Liver (tissue), 9 donors: ENCODE results near the gene HACD2. TPM values are rescaled to one million over a fixed set of nuclear protein-coding genes. Genes with fewer than 3 reads are reported as not detected.
"Not testable (repeated sequence)": the region's sequence is repeated elsewhere in the genome, so short reads cannot be mapped to it uniquely, and the experiment has no call there.

Experiments used
- DNase-seq: peaks from one replicate; pipeline ENCODE4 v3.0.0-alpha.2; 2017; ENCODE audit warnings: low spot score
- H3K27ac ChIP-seq, 2 donors: one replicate each; pipeline ENCODE4 v1.7.0; 2013; ENCODE audit warnings: inconsistent platforms in 2 of 2, low read length in 2 of 2, control low read depth in 1 of 2, low read depth in 1 of 2, mild to moderate bottlenecking in 1 of 2
- H3K27me3 ChIP-seq, 4 donors: one replicate each; pipeline versions ENCODE4 v1.6.1 to v1.7.0; 2013; ENCODE audit warnings: low read length in 3 of 4, inconsistent platforms in 1 of 4, mild to moderate bottlenecking in 1 of 4, moderate library complexity in 1 of 4; ENCODE audit not compliant: control insufficient read depth in 4 of 4, insufficient read depth in 4 of 4
- H3K36me3 ChIP-seq, 4 donors: one replicate each; pipeline versions ENCODE4 v1.6.1 to v1.7.0; 2013; ENCODE audit warnings: low read length in 3 of 4, mild to moderate bottlenecking in 3 of 4, low read depth in 1 of 4, moderate library complexity in 1 of 4; ENCODE audit not compliant: control insufficient read depth in 4 of 4, insufficient read depth in 3 of 4
- H3K4me1 ChIP-seq, 4 donors: one replicate each; pipeline versions ENCODE4 v1.6.1 to v1.7.0; 2013; ENCODE audit warnings: low read length in 3 of 4, mild to moderate bottlenecking in 3 of 4, moderate library complexity in 1 of 4; ENCODE audit not compliant: control insufficient read depth in 4 of 4, insufficient read depth in 4 of 4
- H3K4me3 ChIP-seq, 3 donors: one replicate each; pipeline versions ENCODE4 v1.6.1 to v1.7.0; 2013; ENCODE audit warnings: low read length in 3 of 3, control low read depth in 1 of 3, low read depth in 1 of 3, mild to moderate bottlenecking in 1 of 3
- H3K9ac ChIP-seq, 2 donors: one replicate each; pipeline ENCODE4 v1.7.0; 2013; ENCODE audit warnings: low read length in 2 of 2, mild to moderate bottlenecking in 2 of 2, moderate library complexity in 2 of 2, control low read depth in 1 of 2, low read depth in 1 of 2
- H3K9me3 ChIP-seq, 4 donors: one replicate each; pipeline versions ENCODE4 v1.6.1 to v1.7.0; 2013; ENCODE audit warnings: low read length in 3 of 4; ENCODE audit not compliant: control insufficient read depth in 4 of 4
- CTCF ChIP-seq: fragments of 150-350 bp; IDR thresholded peaks from 2 replicates; pipeline ENCODE4 v1.5.1; 2017; ENCODE audit warnings: improper control_type of control experiment, low read depth, low read length; ENCODE audit not compliant: missing input control
- FOXA1 ChIP-seq: IDR thresholded peaks from 2 replicates; pipeline ENCODE4 v1.6.1; 2016; ENCODE audit warnings: antibody characterized with exemption
- FOXA2 ChIP-seq: IDR thresholded peaks from 2 replicates; pipeline ENCODE4 v1.6.1; 2016; ENCODE audit warnings: antibody characterized with exemption
- GABPA ChIP-seq, 2 donors: IDR thresholded peaks in 1 of 2; conservative IDR thresholded peaks in 1 of 2; 2 replicates each; pipeline ENCODE4 v1.6.1; 2016; ENCODE audit warnings: antibody characterized with exemption in 2 of 2, mild to moderate bottlenecking in 1 of 2, moderate library complexity in 1 of 2
- HNF4A ChIP-seq, 2 donors: conservative IDR thresholded peaks; 2 replicates each; pipeline ENCODE4 v1.6.1; 2016; ENCODE audit warnings: antibody characterized with exemption in 2 of 2, mild to moderate bottlenecking in 2 of 2
- NR2F2 ChIP-seq: IDR thresholded peaks from 2 replicates; pipeline ENCODE4 v1.6.1; 2016; ENCODE audit warnings: antibody characterized with exemption
- RAD21 ChIP-seq, 2 donors: IDR thresholded peaks; 2 replicates each; pipeline ENCODE4 v1.6.1; 2016; ENCODE audit warnings: antibody characterized with exemption in 2 of 2, mild to moderate bottlenecking in 2 of 2
- SP1 ChIP-seq: IDR thresholded peaks from 2 replicates; pipeline ENCODE4 v1.6.1; 2018; ENCODE audit warnings: antibody characterized with exemption, mild to moderate bottlenecking
- TAF1 ChIP-seq: conservative IDR thresholded peaks from 2 replicates; pipeline ENCODE4 v1.6.1; 2016; ENCODE audit warnings: antibody characterized with exemption, mild to moderate bottlenecking
- WGBS: extraction: QIAGEN DNeasy Blood & Tissue Kit; methylation state at CpG from one replicate; pipeline ENCODE4 v1.1.7; 2013; 5-methylcytosine and 5-hydroxymethylcytosine counted together
- polyA plus RNA-seq, 2 donors: library from polyadenylated mRNA; stranded (reverse) in 1 of 2; unstranded in 1 of 2; fragments of 200-250 nt in 1 of 2; fragments of >200 nt in 1 of 2; fragmentation: Nextera tagmentation in 1 of 2; extraction: Ambion mirVana in 1 of 2; gene quantifications; one replicate each; pipeline versions ENCODE4 v1.2.1 to v1.2.3, GENCODE V29; 2013 to 2015
- total RNA-seq, 2 donors: library from RNA; depleted of rRNA; stranded (reverse); fragments of >200 nt; gene quantifications; one replicate each; pipeline ENCODE4 v1.2.3, GENCODE V29; 2014
- TF ChIP-seq, protein P1 (sequence below): IDR thresholded peaks from 2 replicates; pipeline ENCODE4 v1.6.1; 2016; ENCODE audit warnings: antibody characterized with exemption, mild to moderate bottlenecking
- TF ChIP-seq, protein P2 (sequence below): IDR thresholded peaks from 2 replicates; pipeline ENCODE4 v1.6.1; 2016; ENCODE audit warnings: antibody characterized with exemption
- TF ChIP-seq, protein P3 (sequence below): IDR thresholded peaks from 2 replicates; pipeline ENCODE4 v1.6.1; 2016; ENCODE audit warnings: antibody characterized with exemption
- donor health status: healthy.
- donor health status: healthy.
- donor health status: healthy.
- donor health status: healthy.
- donor health status: healthy.

Gene HACD2
- total and polyA plus RNA-seq, 4 donors = 14.8 to 45.2 (median 25.2) TPM

DNA sequence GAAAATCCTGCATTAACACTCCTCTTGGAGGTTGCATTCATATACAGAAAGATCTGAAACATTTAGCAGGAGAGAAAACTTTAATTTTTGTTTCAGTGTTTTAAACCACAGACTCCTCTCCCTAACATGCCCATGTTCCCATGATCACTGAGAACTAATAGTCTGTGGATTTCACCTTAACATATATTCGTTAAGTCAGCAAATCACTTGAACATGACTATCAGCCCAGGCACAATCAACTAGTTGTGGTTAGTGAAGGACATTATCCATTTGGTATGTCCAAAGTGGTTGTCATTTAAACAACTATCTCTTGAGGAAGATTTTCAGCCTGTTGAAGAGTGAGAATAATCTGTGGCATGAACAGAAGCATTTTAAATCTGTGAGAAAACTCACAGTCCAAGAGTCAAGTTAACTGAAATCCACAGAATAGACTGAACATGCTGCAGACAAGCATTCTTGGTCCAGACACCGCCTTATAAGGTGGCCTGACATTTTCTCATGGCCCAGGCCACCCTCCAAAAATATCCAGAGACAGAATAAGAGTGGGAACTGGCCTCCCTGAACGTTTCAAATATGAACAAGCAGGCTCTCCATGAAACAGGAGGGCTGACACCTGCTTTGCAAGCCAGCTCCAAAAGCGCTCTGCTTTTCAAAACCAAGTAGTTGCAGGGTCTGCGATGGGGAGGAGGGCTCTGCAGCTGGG lies 96.1 kb downstream of the HACD2 start (continued):
- TF ChIP-seq, protein P1, sequence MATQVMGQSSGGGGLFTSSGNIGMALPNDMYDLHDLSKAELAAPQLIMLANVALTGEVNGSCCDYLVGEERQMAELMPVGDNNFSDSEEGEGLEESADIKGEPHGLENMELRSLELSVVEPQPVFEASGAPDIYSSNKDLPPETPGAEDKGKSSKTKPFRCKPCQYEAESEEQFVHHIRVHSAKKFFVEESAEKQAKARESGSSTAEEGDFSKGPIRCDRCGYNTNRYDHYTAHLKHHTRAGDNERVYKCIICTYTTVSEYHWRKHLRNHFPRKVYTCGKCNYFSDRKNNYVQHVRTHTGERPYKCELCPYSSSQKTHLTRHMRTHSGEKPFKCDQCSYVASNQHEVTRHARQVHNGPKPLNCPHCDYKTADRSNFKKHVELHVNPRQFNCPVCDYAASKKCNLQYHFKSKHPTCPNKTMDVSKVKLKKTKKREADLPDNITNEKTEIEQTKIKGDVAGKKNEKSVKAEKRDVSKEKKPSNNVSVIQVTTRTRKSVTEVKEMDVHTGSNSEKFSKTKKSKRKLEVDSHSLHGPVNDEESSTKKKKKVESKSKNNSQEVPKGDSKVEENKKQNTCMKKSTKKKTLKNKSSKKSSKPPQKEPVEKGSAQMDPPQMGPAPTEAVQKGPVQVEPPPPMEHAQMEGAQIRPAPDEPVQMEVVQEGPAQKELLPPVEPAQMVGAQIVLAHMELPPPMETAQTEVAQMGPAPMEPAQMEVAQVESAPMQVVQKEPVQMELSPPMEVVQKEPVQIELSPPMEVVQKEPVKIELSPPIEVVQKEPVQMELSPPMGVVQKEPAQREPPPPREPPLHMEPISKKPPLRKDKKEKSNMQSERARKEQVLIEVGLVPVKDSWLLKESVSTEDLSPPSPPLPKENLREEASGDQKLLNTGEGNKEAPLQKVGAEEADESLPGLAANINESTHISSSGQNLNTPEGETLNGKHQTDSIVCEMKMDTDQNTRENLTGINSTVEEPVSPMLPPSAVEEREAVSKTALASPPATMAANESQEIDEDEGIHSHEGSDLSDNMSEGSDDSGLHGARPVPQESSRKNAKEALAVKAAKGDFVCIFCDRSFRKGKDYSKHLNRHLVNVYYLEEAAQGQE = no peak
- no peak for TF ChIP-seq FOXA2
- TF ChIP-seq HNF4A (conservative IDR thresholded peaks at IDR 0.05) = no peak

DNA sequence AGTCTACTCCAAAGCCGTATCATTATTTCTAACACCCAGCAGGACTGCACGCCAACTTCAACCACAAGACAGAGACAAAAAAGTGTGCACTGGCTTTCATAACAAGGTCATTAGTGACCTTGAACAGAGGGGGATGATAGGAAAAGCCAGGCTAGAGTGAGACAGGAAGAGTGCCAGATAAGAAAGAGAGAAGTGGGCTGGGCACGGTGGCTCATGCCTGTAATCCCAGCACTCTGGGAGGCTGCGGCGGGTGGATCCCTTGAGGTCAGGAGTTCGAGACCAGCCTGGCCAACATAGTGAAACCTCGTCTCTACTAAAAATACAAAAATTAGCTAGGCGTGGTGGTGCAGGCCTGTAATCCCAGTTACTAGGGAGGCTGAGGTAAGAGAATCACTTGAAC lies 97.8 kb downstream of the HACD2 start:
- H3K9me3 ChIP-seq, H3K27me3 ChIP-seq, H3K9ac ChIP-seq, H3K27ac ChIP-seq, H3K4me1 ChIP-seq, H3K4me3 ChIP-seq, DNase-seq, H3K36me3 ChIP-seq: not testable (repeated sequence)
- 81% methylated on average over 8 of the region's 8 CpGs for WGBS

- no peak overlapping the region for H3K27ac ChIP-seq
- no peaks in the 10 kb centered on the region for H3K9me3 ChIP-seq
- DNase-seq = no peak
- H3K9ac ChIP-seq = no peak overlapping the region
- 93% methylated on average over 7 of the region's 7 CpGs for WGBS
- no peaks in the 10 kb centered on the region for H3K27me3 ChIP-seq
- H3K36me3 ChIP-seq = peaks cover 0 to 8% (median 2%) of the 10 kb centered on the region in 4 donors
- TF ChIP-seq TAF1 = no peak
- no peak for TF ChIP-seq FOXA2
- no peak for TF ChIP-seq GABPA (IDR thresholded peaks at IDR 0.05 in 1 of 2, conservative IDR thresholded peaks at IDR 0.05 in 1 of 2)
- no peak for TF ChIP-seq SP1
- no peak for TF ChIP-seq FOXA1
- TF ChIP-seq, protein P2, sequence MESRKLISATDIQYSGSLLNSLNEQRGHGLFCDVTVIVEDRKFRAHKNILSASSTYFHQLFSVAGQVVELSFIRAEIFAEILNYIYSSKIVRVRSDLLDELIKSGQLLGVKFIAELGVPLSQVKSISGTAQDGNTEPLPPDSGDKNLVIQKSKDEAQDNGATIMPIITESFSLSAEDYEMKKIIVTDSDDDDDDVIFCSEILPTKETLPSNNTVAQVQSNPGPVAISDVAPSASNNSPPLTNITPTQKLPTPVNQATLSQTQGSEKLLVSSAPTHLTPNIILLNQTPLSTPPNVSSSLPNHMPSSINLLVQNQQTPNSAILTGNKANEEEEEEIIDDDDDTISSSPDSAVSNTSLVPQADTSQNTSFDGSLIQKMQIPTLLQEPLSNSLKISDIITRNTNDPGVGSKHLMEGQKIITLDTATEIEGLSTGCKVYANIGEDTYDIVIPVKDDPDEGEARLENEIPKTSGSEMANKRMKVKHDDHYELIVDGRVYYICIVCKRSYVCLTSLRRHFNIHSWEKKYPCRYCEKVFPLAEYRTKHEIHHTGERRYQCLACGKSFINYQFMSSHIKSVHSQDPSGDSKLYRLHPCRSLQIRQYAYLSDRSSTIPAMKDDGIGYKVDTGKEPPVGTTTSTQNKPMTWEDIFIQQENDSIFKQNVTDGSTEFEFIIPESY = no peak
- TF ChIP-seq, protein P3, sequence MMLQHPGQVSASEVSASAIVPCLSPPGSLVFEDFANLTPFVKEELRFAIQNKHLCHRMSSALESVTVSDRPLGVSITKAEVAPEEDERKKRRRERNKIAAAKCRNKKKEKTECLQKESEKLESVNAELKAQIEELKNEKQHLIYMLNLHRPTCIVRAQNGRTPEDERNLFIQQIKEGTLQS = no peak
- no peak overlapping the region for H3K4me3 ChIP-seq
- no peaks in the 10 kb centered on the region for H3K4me1 ChIP-seq
Measured at GRCh38 chr3:123486460-123486859, 98.4 kb downstream of the HACD2 start.

DNA sequence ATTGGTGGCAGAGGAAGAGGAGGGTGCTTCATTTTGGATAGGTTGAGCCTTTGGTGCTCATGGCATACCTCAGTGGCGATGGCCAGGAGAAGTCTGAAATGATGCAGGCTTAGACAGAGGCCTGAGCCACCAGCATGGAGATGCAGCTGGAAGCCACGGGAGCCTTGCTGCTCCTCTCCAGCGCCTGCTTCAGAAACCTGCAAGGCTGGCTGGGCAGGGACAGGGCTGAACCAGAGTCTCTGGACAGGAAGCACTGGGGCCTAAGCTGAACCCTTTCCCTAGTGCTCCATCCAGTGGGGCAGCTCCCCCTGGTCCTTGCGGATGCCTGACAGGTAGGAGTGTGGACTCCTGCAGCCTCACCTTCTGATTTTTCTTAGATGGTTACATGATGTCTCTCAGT lies 99.3 kb downstream of the HACD2 start:
- Histone ChIP-seq H3K36me3 (peaks cover 0 to 3% (median 2%) of the 10 kb centered on the region in 4 donors), H3K27me3 (no peaks in the 10 kb centered on the region), H3K27ac (no peak overlapping the region), H3K9ac (no peak overlapping the region), H3K4me1 (no peaks in the 10 kb centered on the region), H3K4me3 (no peak overlapping the region), H3K9me3 (no peaks in the 10 kb centered on the region)
- TF ChIP-seq, protein P1 = no peak
- no peak for TF ChIP-seq RAD21 (IDR thresholded peaks at IDR 0.05)
- TF ChIP-seq GABPA (IDR thresholded peaks at IDR 0.05 in 1 of 2, conservative IDR thresholded peaks at IDR 0.05 in 1 of 2) = no peak
- TF ChIP-seq CTCF = no peak
- TF ChIP-seq NR2F2 = no peak
- DNase-seq = no peak
- 93% methylated on average over 4 of the region's 4 CpGs for WGBS
